Measurements from ENCODE around the gene PDLIM4. TPM values are rescaled to one million over a fixed set of nuclear protein-coding genes. Genes with fewer than 3 reads are reported as not detected.

Gene PDLIM4
- total RNA-seq, 4 donors from 2014 or later = 4.6 to 27.2 (median 18.5) TPM

DNA sequence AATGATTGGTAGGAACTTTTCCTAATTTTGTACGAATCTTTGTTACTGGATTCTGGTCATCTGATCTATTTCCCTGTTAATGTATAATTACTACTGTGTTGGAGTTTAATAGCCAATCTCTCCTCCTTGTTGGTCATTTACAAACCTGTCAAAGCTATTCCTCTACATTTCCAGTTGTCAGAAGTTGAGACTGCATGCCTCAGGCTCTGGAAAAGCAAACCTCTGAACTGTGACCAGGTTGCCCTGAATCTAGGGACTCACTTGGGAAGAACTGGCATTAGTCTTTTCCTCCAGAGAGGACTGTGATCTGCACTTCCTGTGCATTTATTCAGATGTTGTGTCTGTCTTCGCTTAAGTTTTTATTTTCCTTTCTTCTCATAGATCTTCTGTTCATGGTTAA lies 16.1 kb downstream of the PDLIM4 start:
- H3K4me1 ChIP-seq = peaks cover 0 to 25% (median 5%) of the 10 kb centered on the region in 4 donors
- peak overlapping the region in 1 of 4 donors; percentile 12 for H3K4me3 ChIP-seq
- H3K36me3 ChIP-seq = peaks cover 0 to 6% (median 0%) of the 10 kb centered on the region in 3 donors
- no peaks in the 10 kb centered on the region for H3K9me3 ChIP-seq
- no peaks in the 10 kb centered on the region for H3K27me3 ChIP-seq
- TF ChIP-seq, protein P1, sequence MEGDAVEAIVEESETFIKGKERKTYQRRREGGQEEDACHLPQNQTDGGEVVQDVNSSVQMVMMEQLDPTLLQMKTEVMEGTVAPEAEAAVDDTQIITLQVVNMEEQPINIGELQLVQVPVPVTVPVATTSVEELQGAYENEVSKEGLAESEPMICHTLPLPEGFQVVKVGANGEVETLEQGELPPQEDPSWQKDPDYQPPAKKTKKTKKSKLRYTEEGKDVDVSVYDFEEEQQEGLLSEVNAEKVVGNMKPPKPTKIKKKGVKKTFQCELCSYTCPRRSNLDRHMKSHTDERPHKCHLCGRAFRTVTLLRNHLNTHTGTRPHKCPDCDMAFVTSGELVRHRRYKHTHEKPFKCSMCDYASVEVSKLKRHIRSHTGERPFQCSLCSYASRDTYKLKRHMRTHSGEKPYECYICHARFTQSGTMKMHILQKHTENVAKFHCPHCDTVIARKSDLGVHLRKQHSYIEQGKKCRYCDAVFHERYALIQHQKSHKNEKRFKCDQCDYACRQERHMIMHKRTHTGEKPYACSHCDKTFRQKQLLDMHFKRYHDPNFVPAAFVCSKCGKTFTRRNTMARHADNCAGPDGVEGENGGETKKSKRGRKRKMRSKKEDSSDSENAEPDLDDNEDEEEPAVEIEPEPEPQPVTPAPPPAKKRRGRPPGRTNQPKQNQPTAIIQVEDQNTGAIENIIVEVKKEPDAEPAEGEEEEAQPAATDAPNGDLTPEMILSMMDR (IDR thresholded peaks at IDR 0.05) = no peak
- TF ChIP-seq POLR2A (IDR thresholded peaks at IDR 0.05) = no peak
- peak overlapping the region in 3 of 4 donors; percentile 42 to 81 (median 60) for H3K27ac ChIP-seq
- DNase-seq = no peak

DNA sequence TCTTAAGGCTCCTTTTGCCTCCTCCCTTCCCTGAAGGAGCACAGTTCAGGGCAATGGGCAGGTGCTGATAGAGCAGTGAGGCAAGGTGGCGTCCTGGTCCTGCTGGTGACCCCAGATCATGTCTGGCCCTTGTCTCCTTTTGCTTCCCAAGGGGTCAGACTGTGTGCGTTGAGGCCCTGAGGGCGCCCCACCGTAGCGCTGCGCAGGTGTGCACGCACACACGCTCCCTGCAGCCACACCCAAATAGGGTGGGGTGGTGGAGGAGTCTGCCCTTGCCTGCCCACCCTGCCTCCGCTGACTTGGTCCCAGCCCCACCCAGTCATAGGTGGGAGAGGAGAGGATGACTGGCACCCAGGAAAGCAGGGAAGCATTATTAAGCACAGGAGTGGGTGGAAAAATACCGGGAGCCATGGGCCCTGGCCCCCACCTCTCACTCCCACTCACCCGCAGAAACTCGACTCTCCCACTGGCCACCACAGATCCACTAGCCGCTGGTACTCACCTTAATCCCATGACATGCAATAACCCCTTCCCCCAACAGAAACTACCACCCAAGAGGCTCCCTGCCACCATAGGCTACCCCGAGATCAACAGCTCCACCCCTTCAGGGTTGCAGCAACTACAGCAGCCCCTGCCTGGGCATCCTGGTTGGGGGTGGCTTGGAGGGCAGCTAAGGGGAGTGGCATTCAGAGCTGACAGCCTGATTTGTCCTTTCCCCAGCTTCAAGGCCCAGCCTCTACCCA lies 16.7 kb downstream of the PDLIM4 start:
- Histone ChIP-seq H3K27me3 (no peaks in the 10 kb centered on the region), H3K4me3 (peak overlapping the region in 1 of 4 donors; percentile 12), H3K9me3 (no peaks in the 10 kb centered on the region), H3K4me1 (peaks cover 0 to 30% (median 5%) of the 10 kb centered on the region in 4 donors), H3K27ac (peak overlapping the region in 3 of 4 donors; percentile 42 to 81 (median 60)), H3K36me3 (peaks cover 0 to 6% (median 0%) of the 10 kb centered on the region in 3 donors)
- TF ChIP-seq, protein P1 (IDR thresholded peaks at IDR 0.05) = peak in 2 of 6 experiments; percentile 4 to 11
- TF ChIP-seq POLR2A (IDR thresholded peaks at IDR 0.05) = no peak
- peak in 2 of 3 donors; percentile 73 to 79 for DNase-seq

DNA sequence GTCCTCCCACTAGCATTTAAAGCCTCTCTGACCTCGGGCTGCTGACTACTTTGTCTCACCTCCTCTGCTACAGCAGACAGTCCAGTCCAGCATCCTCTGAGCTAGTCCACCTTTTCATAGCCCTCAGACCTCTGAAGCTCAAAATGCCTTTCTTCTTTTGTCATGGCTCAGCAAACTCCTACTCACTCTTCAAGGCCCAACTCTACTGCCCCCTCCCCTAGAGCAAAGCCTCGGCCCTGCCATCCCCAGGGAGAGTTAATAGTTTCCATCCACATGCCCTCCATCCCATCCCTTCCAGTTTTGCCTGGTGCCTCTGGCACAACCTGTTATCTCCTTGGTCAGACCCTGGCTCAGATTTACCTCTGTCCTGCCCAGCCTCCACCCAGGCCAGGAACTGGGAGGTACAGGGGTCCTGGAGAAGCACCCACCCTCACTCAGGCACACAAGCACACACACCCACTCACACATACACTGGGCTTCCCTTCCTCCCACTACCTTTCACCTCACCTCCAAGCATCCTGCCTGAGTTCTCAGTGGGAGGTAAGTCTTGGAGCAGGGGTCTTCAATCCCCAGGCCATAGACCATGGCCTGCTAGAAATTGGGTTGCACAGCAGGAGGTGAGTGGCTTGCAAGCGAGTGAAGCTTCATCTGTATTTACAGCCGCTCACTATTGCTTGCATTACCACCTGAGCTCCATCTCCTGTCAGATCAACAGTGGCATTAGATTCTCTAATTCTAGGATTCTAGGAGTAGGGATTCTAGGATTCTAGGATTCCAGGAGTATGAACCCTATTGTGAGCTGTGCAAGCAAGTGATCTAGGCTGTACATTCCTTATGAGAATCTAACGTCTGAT lies 18.1 kb downstream of the PDLIM4 start:
- H3K27me3 ChIP-seq = no peaks in the 10 kb centered on the region
- TF ChIP-seq POLR2A (IDR thresholded peaks at IDR 0.05) = no peak
- TF ChIP-seq, protein P1 (IDR thresholded peaks at IDR 0.05) = no peak
- peaks cover 0 to 6% (median 0%) of the 10 kb centered on the region in 3 donors for H3K36me3 ChIP-seq
- peaks cover 0 to 30% (median 5%) of the 10 kb centered on the region in 4 donors for H3K4me1 ChIP-seq
- no peaks in the 10 kb centered on the region for H3K9me3 ChIP-seq
- H3K4me3 ChIP-seq = peak overlapping the region in 1 of 4 donors; percentile 11
- H3K27ac ChIP-seq = peak overlapping the region in 2 of 4 donors; percentile 60 to 81
- peak in 1 of 3 donors; percentile 34 for DNase-seq

DNA sequence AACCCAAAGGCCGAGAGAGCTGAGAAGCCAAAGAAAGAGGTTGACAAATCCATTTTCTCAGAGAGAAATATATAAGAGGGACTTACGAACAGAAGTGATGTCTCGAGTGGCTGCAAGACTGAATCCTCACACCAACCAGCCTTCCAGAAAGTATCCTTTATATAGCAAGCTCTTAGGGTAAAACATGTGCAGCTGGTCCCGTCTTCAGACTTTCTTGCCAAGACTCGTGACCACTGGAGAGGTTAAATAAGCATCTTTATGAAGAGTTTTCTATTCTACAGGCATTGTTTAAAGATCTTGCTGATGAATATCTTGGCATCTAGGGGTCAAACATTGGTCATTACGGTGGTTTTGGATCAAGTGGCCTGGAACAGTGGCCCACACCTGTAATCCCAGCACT lies 19.8 kb downstream of the PDLIM4 start:
- DNase-seq = no peak
- H3K36me3 ChIP-seq = no peaks in the 10 kb centered on the region
- no peaks in the 10 kb centered on the region for H3K27me3 ChIP-seq
- H3K27ac ChIP-seq = peak overlapping the region in 3 of 4 donors; percentile 47 to 91 (median 72)
- no peaks in the 10 kb centered on the region for H3K9me3 ChIP-seq
- H3K4me1 ChIP-seq = peaks cover 0 to 30% (median 5%) of the 10 kb centered on the region in 4 donors
- TF ChIP-seq, protein P1 (IDR thresholded peaks at IDR 0.05) = no peak
- TF ChIP-seq POLR2A (IDR thresholded peaks at IDR 0.05) = no peak
- H3K4me3 ChIP-seq = peak overlapping the region in 1 of 4 donors; percentile 11

DNA sequence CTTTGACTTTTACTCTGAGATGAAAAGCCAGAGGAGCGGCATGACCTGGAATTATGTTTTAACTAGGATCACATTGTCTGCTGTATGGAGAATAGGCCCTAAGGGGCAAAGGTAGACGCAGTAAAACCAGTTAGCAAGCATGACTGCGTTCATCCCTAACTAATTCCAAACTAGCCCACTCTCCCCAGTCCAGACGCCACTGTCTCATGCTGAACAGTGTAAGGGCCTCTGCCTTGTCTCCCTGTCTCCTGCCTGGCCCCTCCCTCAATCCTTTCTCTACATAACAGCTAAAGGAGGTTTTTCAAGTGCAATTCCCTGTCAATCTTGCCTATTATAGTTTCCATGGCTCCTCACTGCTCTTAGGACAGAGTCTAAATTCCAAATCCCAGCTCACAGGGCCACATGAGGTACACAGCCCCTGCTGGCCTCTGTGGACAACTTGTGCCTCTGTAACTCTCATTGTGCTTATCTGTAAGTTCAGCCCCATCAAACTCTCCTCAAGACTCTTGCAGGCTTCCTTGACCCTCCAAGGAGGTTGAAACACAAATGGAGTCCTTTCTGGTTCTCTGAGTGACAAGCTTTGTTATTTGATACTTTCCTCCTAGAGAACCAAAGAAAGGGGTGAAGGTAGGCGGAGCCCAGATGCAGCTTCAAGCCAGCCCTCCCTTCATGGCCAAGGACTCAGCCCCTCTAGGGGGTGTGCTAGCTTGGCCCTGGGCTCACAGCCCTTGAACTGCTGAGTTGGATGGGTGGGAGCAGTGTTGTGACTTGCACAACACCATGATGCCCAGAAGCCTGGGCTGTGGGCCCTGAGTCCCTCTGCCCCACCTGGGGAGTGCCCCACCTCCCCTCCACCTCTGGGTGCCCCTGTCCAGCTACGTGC lies 20.7 kb downstream of the PDLIM4 start:
- Histone ChIP-seq H3K27ac (peak overlapping the region in 3 of 4 donors; percentile 57 to 91 (median 72)), H3K9me3 (no peaks in the 10 kb centered on the region), H3K4me3 (no peak overlapping the region), H3K36me3 (no peaks in the 10 kb centered on the region), H3K27me3 (no peaks in the 10 kb centered on the region), H3K4me1 (peaks cover 0 to 30% (median 5%) of the 10 kb centered on the region in 4 donors)
- TF ChIP-seq, protein P1 (IDR thresholded peaks at IDR 0.05) = peak in 3 of 6 experiments; percentile 33 to 49 (median 39)
- peak in 1 of 2 donors; percentile 28 for TF ChIP-seq POLR2A (IDR thresholded peaks at IDR 0.05)
- DNase-seq = peak in 2 of 3 donors; percentile 70

All from Peyer's patch (tissue), 4 donors.